ENCODE measurements around the gene HMCN2. TPM values are rescaled to one million over a fixed set of nuclear protein-coding genes. Genes with fewer than 3 reads are reported as not detected.

Gene HMCN2
- polyA plus RNA-seq, 2 of the 4 experiments (the other 2 are of a cell fraction): 0.01 TPM; not detected in 1

GRCh38 chr9:130473009-130473408 lies 207.4 kb downstream of the HMCN2 start:
- ChIA-PET CTCF (interaction anchor here (0.9 to 17.4 kb wide), 4 partner anchors 12 to 211 kb away, joined by 4 to 453 read pairs (median 32); no protein-coding TSS in a partner anchor), POLR2A (no interaction called here)
- WGBS (ENCODE audit: missing lambda C conversion rate): 54% methylated on average over 4 of the region's 6 CpGs

GRCh38 chr9:130473566-130473965 lies 208.0 kb downstream of the HMCN2 start:
- H3K4me3 ChIP-seq: no peak overlapping the region
- no peak overlapping the region for H3K4me2 ChIP-seq
- no peaks in the 10 kb centered on the region for H3K9me3 ChIP-seq
- ATAC-seq (no peak), DNase-seq (ENCODE audit: low read depth in 1 of 2, low spot score in 1 of 2) (no peak), FAIRE-seq (no peak)
- ChIA-PET CTCF (interaction anchor here (0.9 to 6.7 kb wide), 4 partner anchors 11 to 213 kb away, joined by 3 to 56 read pairs (median 11); no protein-coding TSS in a partner anchor), POLR2A (no interaction called here)
- WGBS (ENCODE audit: missing lambda C conversion rate): 72% methylated on average over 13 of the region's 13 CpGs
- no peaks in the 10 kb centered on the region for H3K4me1 ChIP-seq
- H3K27ac ChIP-seq: no peak overlapping the region
- TF ChIP-seq TP53 (CRISPR knock-in tag; IDR thresholded peaks at IDR 0.05): no peak
- no peak for TF ChIP-seq FOSL2 (IDR thresholded peaks at IDR 0.05)
- TF ChIP-seq FOSL2 (CRISPR knock-in tag; IDR thresholded peaks at IDR 0.05): no peak
- no peak for TF ChIP-seq CEBPB (IDR thresholded peaks at IDR 0.05)
- no peak for TF ChIP-seq CTCF (IDR thresholded peaks at IDR 0.05)
- no peak for TF ChIP-seq MAX (IDR thresholded peaks at IDR 0.05)
- no peak for TF ChIP-seq CBX8 (IDR thresholded peaks at IDR 0.05)
- TF ChIP-seq REST (IDR thresholded peaks at IDR 0.05): no peak
- TF ChIP-seq POLR2AphosphoS2 (conservative IDR thresholded peaks at IDR 0.05; ENCODE audit: low read length): no peak
- no peak for TF ChIP-seq NFE2L2 (conservative IDR thresholded peaks at IDR 0.05; ENCODE audit: low read length)

More at GRCh38 chr9:130473009-130473408, 207.4 kb downstream of the HMCN2 start:
- no peak overlapping the region for H3K4me3 ChIP-seq
- DNase-seq (ENCODE audit: low read depth in 1 of 2, low spot score in 1 of 2) (no peak), FAIRE-seq (no peak), ATAC-seq (no peak)
- H3K9me3 ChIP-seq: no peaks in the 10 kb centered on the region
- no peak overlapping the region for H3K4me2 ChIP-seq
- no peaks in the 10 kb centered on the region for H3K4me1 ChIP-seq
- peak; percentile 64 for TF ChIP-seq ZFP36 (IDR thresholded peaks at IDR 0.05; ENCODE audit: borderline replicate concordance, partially characterized antibody)
- no peak for TF ChIP-seq PBX3 (IDR thresholded peaks at IDR 0.05)
- H3K27ac ChIP-seq: no peak overlapping the region

- FAIRE-seq: no peak
- ChIA-PET POLR2A (no interaction called here), CTCF (interaction anchor here (0.7 to 6.7 kb wide), 5 partner anchors 11 to 213 kb away, joined by 3 to 56 read pairs (median 8); no protein-coding TSS in a partner anchor)
- H3K4me2 ChIP-seq: no peak overlapping the region
- ATAC-seq: no peak
- H3K4me3 ChIP-seq: no peak overlapping the region
- H3K4me1 ChIP-seq: no peaks in the 10 kb centered on the region
- no peak for DNase-seq (ENCODE audit: low read depth in 1 of 2, low spot score in 1 of 2)
- no peaks in the 10 kb centered on the region for H3K9me3 ChIP-seq
- 87% methylated on average over 15 of the region's 15 CpGs for WGBS (ENCODE audit: missing lambda C conversion rate)
- TF ChIP-seq E2F6 (IDR thresholded peaks at IDR 0.05; ENCODE audit: borderline replicate concordance, low read depth) (no peak), CHD2 (IDR thresholded peaks at IDR 0.05; ENCODE audit: low read length, partially characterized antibody) (no peak), BHLHE40 (IDR thresholded peaks at IDR 0.05; ENCODE audit: low read depth, low read length) (no peak), CTCF (IDR thresholded peaks at IDR 0.05) (no peak), ATOH8 (CRISPR knock-in tag; IDR thresholded peaks at IDR 0.05; ENCODE audit: low read depth) (no peak), NPAS2 (CRISPR knock-in tag; IDR thresholded peaks at IDR 0.05; ENCODE audit: borderline replicate concordance) (no peak), NR3C1 (IDR thresholded peaks at IDR 0.05) (no peak), MAFK (IDR thresholded peaks at IDR 0.05; ENCODE audit: partially characterized antibody) (no peak), POLR2A (IDR thresholded peaks at IDR 0.05; ENCODE audit: low read length) (no peak)
- H3K27ac ChIP-seq: no peak overlapping the region
These were observed 208.5 kb downstream of the HMCN2 start for GRCh38 chr9:130474106-130474505.
